Loucy (cell line): ENCODE data around the gene LRRC61.

Experiments
- H2AFZ ChIP-seq: fragments of 200-600 bp; sonication (generic); 2 replicates; pipeline ENCODE4 v1.6.0; 2016; ENCODE audit warnings: antibody characterized with exemption, mild to moderate bottlenecking, low read length, moderate library complexity
- H3F3A ChIP-seq: fragments of 200-600 bp; 2 replicates; pipeline ENCODE4 v1.6.0; 2016; ENCODE audit warnings: antibody characterized with exemption, low read depth, mild to moderate bottlenecking
- H3K27me3 ChIP-seq: fragments of 200-600 bp; sonication (generic); 2 replicates; pipeline ENCODE4 v1.6.1; 2014; ENCODE audit warnings: low read length, mild to moderate bottlenecking; ENCODE audit not compliant: insufficient read depth, poor library complexity, severe bottlenecking
- H3K36me3 ChIP-seq: fragments of 200-600 bp; sonication (generic); 2 replicates; pipeline ENCODE4 v1.6.1; 2016; ENCODE audit warnings: low read length; ENCODE audit not compliant: insufficient read depth
- H3K4me1 ChIP-seq: fragments of 200-600 bp; sonication (generic); 2 replicates; pipeline ENCODE4 v1.5.1; 2014; ENCODE audit warnings: low read length, mild to moderate bottlenecking; ENCODE audit not compliant: insufficient read depth, poor library complexity, severe bottlenecking
- H3K4me2 ChIP-seq: fragments of 200-600 bp; sonication (generic); 2 replicates; pipeline ENCODE4 v1.6.0; 2014; ENCODE audit warnings: antibody characterized with exemption, low read length, low read depth, mild to moderate bottlenecking; ENCODE audit not compliant: poor library complexity, severe bottlenecking
- H3K4me3 ChIP-seq: fragments of 200-600 bp; sonication (generic); 2 replicates; pipeline ENCODE4 v1.5.1; 2014; ENCODE audit warnings: low read length, mild to moderate bottlenecking, mixed read lengths; ENCODE audit not compliant: poor library complexity, severe bottlenecking
- H3K79me2 ChIP-seq: fragments of 200-600 bp; sonication (generic); 2 replicates; pipeline ENCODE4 v1.6.1; 2014; ENCODE audit warnings: low read length; ENCODE audit not compliant: insufficient read depth
- H3K9ac ChIP-seq: fragments of 200-600 bp; sonication (generic); 2 replicates; pipeline ENCODE4 v1.6.0; 2014; ENCODE audit warnings: mild to moderate bottlenecking, low read depth, low read length, moderate library complexity; ENCODE audit not compliant: poor library complexity, severe bottlenecking
- H3K9me2 ChIP-seq: fragments of 200-600 bp; sonication (generic); replicated peaks from 2 replicates; pipeline ENCODE4 v1.6.1; 2016; ENCODE audit warnings: low read depth, low read length, mixed read lengths
- H3K9me3 ChIP-seq: fragments of 200-600 bp; sonication (generic); 2 replicates; pipeline ENCODE4 v1.6.1; 2014; ENCODE audit warnings: mild to moderate bottlenecking, antibody characterized with exemption, low read length, low read depth; ENCODE audit not compliant: insufficient read depth
- H4K20me1 ChIP-seq: fragments of 200-600 bp; sonication (generic); 2 replicates; pipeline ENCODE4 v1.6.0; 2014; ENCODE audit warnings: antibody characterized with exemption, low read length, mild to moderate bottlenecking; ENCODE audit not compliant: insufficient read depth, poor library complexity, severe bottlenecking
- CTCF ChIP-seq: fragments of 200-600 bp; sonication (generic); conservative IDR thresholded peaks from 2 replicates; pipeline ENCODE4 v1.5.1; 2014; ENCODE audit warnings: mild to moderate bottlenecking, antibody characterized with exemption, low read length
- EZH2phosphoT487 ChIP-seq: fragments of 200-600 bp; IDR thresholded peaks from 2 replicates; pipeline ENCODE4 v1.6.1; 2018; ENCODE audit warnings: antibody characterized with exemption, mild to moderate bottlenecking, moderate library complexity, borderline replicate concordance

The LRRC61 gene

GRCh38 chr7:150340875-150341262 is 17.7 kb downstream of the LRRC61 start:
- Histone ChIP-seq H3K9me2 (no peaks in the 10 kb centered on the region), H3F3A (no peaks in the 10 kb centered on the region), H3K4me3 (no peak overlapping the region), H3K36me3 (peaks cover 19% of the 10 kb centered on the region; the same call in 1 of the 2 replicates), H3K27me3 (no peaks in the 10 kb centered on the region), H3K4me2 (no peak overlapping the region), H3K9ac (no peak overlapping the region), H3K9me3 (no peaks in the 10 kb centered on the region), H4K20me1 (no peaks in the 10 kb centered on the region), H3K79me2 (no peaks in the 10 kb centered on the region), H3K4me1 (no peaks in the 10 kb centered on the region), H2AFZ (no peak overlapping the region)
- TF ChIP-seq EZH2phosphoT487 (no peak), CTCF (no peak)

GRCh38 chr7:150341263-150342120 is 18.3 kb downstream of the LRRC61 start, which contains the start of gene RARRES2:
Gene RARRES2, minus strand, starts transcription at chr7:150341629. Its CDS starts 1,020 bp downstream, at chr7:150340609.
- Histone ChIP-seq H3K79me2 (no peaks in the 10 kb centered on the region), H4K20me1 (no peaks in the 10 kb centered on the region), H3K9me3 (no peaks in the 10 kb centered on the region), H3K36me3 (peaks cover 19% of the 10 kb centered on the region; the same call in 1 of the 2 replicates), H3K4me1 (no peaks in the 10 kb centered on the region), H3K9ac (no peak within 1 kb of the TSS), H3K4me2 (no peak within 1 kb of the TSS), H2AFZ (no peak within 1 kb of the TSS), H3K4me3 (no peak within 1 kb of the TSS), H3K9me2 (no peaks in the 10 kb centered on the region), H3K27me3 (no peaks in the 10 kb centered on the region), H3F3A (no peaks in the 10 kb centered on the region)
- TF ChIP-seq CTCF (no peak), EZH2phosphoT487 (no peak)

- no peak overlapping the region for H2AFZ ChIP-seq
- H3K36me3 ChIP-seq, result peaks cover 13% of the 10 kb centered on the region; the same call in 1 of the 2 replicates
- TF ChIP-seq EZH2phosphoT487 (no peak), CTCF (no peak)
- no peaks in the 10 kb centered on the region for H3F3A ChIP-seq
- H4K20me1 ChIP-seq, result no peaks in the 10 kb centered on the region
- H3K4me3 ChIP-seq, result no peak overlapping the region
- H3K9me3 ChIP-seq, result no peaks in the 10 kb centered on the region
- no peaks in the 10 kb centered on the region for H3K79me2 ChIP-seq
- H3K4me1 ChIP-seq, result no peaks in the 10 kb centered on the region
- no peak overlapping the region for H3K4me2 ChIP-seq
- H3K9me2 ChIP-seq, result no peaks in the 10 kb centered on the region
- H3K9ac ChIP-seq, result no peak overlapping the region
- no peaks in the 10 kb centered on the region for H3K27me3 ChIP-seq
Measured at GRCh38 chr7:150342121-150342408, 18.9 kb downstream of the LRRC61 start.
